OCI-LY7 (cell line): ENCODE results near the gene SHC2.

Experiments used
- CTCF ChIP-seq: fragments of 200-600 bp; sonication (generic); conservative IDR thresholded peaks from 2 replicates; pipeline ENCODE4 v1.5.1; 2014; ENCODE audit warnings: mild to moderate bottlenecking, antibody characterized with exemption, low read length, moderate library complexity, mixed read lengths
- EZH2phosphoT487 ChIP-seq: fragments of 200-600 bp; sonication (generic); IDR thresholded peaks from 2 replicates; pipeline ENCODE4 v1.6.1; 2018; ENCODE audit warnings: low read depth, borderline replicate concordance, mild to moderate bottlenecking, mixed run types, antibody characterized with exemption, low read length, moderate library complexity, mixed read lengths

GRCh38 chr19:366951-367350 is 93.9 kb downstream of the SHC2 start:
- TF ChIP-seq CTCF = no peak
- no peak for TF ChIP-seq EZH2phosphoT487
